Heart left ventricle (tissue), 13 donors: ENCODE measurements around the gene TTLL10.
"Not testable (repeated sequence)": the region's sequence is repeated elsewhere in the genome, so short reads cannot be mapped to it uniquely, and the experiment has no call there.

Experiments
- CTCF ChIP-seq, 12 donors: fragments of 200-600 bp; sonication (generic) in 4 of 12; IDR thresholded peaks; one replicate each; pipeline versions ENCODE4 v1.5.0 to v1.8.0; 2018 to 2022; ENCODE audit warnings: antibody characterized with exemption in 12 of 12, mild to moderate bottlenecking in 5 of 12
- POLR2A ChIP-seq, 2 donors: fragments of 450-650 bp; IDR thresholded peaks; one replicate each; pipeline ENCODE4 v1.6.1; 2017; ENCODE audit warnings: antibody characterized with exemption in 2 of 2, mild to moderate bottlenecking in 2 of 2, moderate library complexity in 2 of 2
- donor health status: ischemic (EF 13 %, LVEDD 7.1; RV severe dilation, severe dysfunction).
- donor health status: DM: no; HTN: yes; CAD: no.
- donor health status: DM: no; HTN: no; CAD: no.
- donor health status: ischemic (EF 25% LVEDD 6.9; RV normal size, moderate dysfunction).
- donor health status: ischemic (EF 25% LVEDD 5.7; RV mildly dilated, moderate dysfunction).
- donor health status: ischemic (EF 35%, LVEDD 5.7; RV mildly dilated, moderate dysfunction).
- donor health status: nonischemic (EF 11% LVEDD 7.7; RV severe dilation, severe dysfunction).
- donor health status: DM: yes; HTN: yes; CAD: no.
- donor health status: PGD.
- donor health status: ischemic (EF 29% LVEDD 5.4; RV normal size, mild dysfunction).
- donor health status: nonischemic (EF 23%, LVEDD 6.1; RV moderate dilation, normal function).

GRCh38 chr1:1195726-1196125 is 22.0 kb downstream of the TTLL10 start:
- not testable (repeated sequence) for TF ChIP-seq POLR2A, CTCF (IDR thresholded peaks at IDR 0.05)
